Stomach smooth muscle (tissue), 2 donors: ENCODE measurements around the gene MAPT.

ENCODE experiments used
- H3K27ac ChIP-seq: one replicate; pipeline ENCODE4 v1.7.0; 2013; ENCODE audit warnings: mild to moderate bottlenecking, low read length, inconsistent platforms
- H3K27me3 ChIP-seq, 2 donors: one replicate each; pipeline ENCODE4 v1.7.0; 2013; ENCODE audit warnings: low read length in 2 of 2; ENCODE audit not compliant: insufficient read depth in 2 of 2, control insufficient read depth in 1 of 2
- H3K36me3 ChIP-seq, 2 donors: one replicate each; pipeline ENCODE4 v1.7.0; 2013; ENCODE audit warnings: low read length in 2 of 2; ENCODE audit not compliant: control insufficient read depth in 2 of 2, insufficient read depth in 2 of 2
- H3K4me1 ChIP-seq: one replicate; pipeline ENCODE4 v1.7.0; 2013; ENCODE audit warnings: low read length; ENCODE audit not compliant: control insufficient read depth, insufficient read depth
- H3K4me3 ChIP-seq, 2 donors: one replicate each; pipeline ENCODE4 v1.7.0; 2013; ENCODE audit warnings: low read length in 2 of 2
- H3K9ac ChIP-seq, 2 donors: one replicate each; pipeline ENCODE4 v1.7.0; 2013; ENCODE audit warnings: low read length in 2 of 2, mild to moderate bottlenecking in 1 of 2
- H3K9me3 ChIP-seq, 2 donors: one replicate each; pipeline ENCODE4 v1.7.0; 2013; ENCODE audit warnings: low read length in 2 of 2; ENCODE audit not compliant: control insufficient read depth in 2 of 2
- donor health status: healthy.
- donor health status: Pancreatic carcinoma.

The MAPT gene

GRCh38 chr17:45876539-45876938 is 17.8 kb upstream of the MAPT start:
- no peaks in the 10 kb centered on the region for H3K36me3 ChIP-seq
- no peak overlapping the region for H3K27ac ChIP-seq
- peaks cover 0 to 9% of the 10 kb centered on the region in 2 donors for H3K27me3 ChIP-seq
- peaks cover 0 to 3% of the 10 kb centered on the region in 2 donors for H3K9me3 ChIP-seq
- no peaks in the 10 kb centered on the region for H3K4me1 ChIP-seq
- no peak overlapping the region for H3K9ac ChIP-seq
- H3K4me3 ChIP-seq: no peak overlapping the region

DNA sequence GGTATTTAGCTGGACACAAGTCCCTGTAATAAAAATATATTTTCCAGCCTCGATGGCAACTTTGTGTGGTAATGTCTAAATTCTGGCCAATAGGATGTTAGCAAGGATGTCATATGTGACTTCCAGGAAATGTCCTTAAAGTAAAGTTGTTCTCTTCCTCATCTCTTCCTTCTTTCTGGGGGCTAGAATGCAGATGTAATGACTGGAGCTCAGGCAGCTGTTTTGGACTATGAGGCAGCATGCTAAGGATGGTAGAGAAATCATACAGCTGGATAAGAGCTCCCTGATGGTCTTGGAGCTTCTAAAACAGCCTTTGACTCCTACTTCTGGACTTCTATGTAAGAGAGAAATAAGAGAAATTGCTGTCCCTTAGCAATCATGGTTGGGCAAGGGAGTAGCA is 16.9 kb upstream of the MAPT start:
- Histone ChIP-seq H3K4me1 (no peaks in the 10 kb centered on the region), H3K27ac (no peak overlapping the region), H3K9ac (no peak overlapping the region), H3K36me3 (no peaks in the 10 kb centered on the region), H3K9me3 (peaks cover 0 to 3% of the 10 kb centered on the region in 2 donors), H3K27me3 (peaks cover 0 to 11% of the 10 kb centered on the region in 2 donors), H3K4me3 (no peak overlapping the region)

DNA sequence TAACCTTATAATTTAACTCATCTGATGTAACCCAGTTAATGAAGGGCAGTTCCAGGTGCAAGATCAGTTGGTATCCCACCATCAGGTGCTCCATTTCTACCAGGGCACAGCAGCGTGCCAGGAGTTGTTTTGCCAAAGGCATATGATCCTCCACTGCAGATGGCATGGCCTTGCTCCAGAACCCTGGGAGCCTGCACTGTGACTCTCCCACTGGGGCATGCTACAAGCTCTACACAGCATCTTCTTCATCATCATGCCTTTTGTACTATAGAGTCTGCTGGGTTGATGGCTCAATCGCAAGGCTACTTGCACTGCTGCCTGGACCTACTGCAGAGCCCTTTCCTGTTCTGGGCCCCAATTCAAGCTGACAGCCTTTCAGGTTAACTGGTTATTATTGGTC is 11.3 kb upstream of the MAPT start:
- Histone ChIP-seq H3K9me3 (peaks cover 0 to 2% of the 10 kb centered on the region in 2 donors), H3K4me1 (no peaks in the 10 kb centered on the region), H3K27me3 (peaks cover 0 to 4% of the 10 kb centered on the region in 2 donors), H3K4me3 (no peak overlapping the region), H3K9ac (no peak overlapping the region), H3K27ac (no peak overlapping the region), H3K36me3 (no peaks in the 10 kb centered on the region)

- Histone ChIP-seq H3K27me3 (peaks cover 0 to 5% of the 10 kb centered on the region in 2 donors), H3K4me3 (no peak overlapping the region), H3K9me3 (peaks cover 0 to 2% of the 10 kb centered on the region in 2 donors), H3K27ac (no peak overlapping the region), H3K9ac (no peak overlapping the region), H3K4me1 (no peaks in the 10 kb centered on the region), H3K36me3 (no peaks in the 10 kb centered on the region)
These were observed 7.5 kb upstream of the MAPT start for GRCh38 chr17:45886852-45887251.

- H3K27me3 ChIP-seq: peaks cover 0 to 5% of the 10 kb centered on the region in 2 donors
- H3K9me3 ChIP-seq: peaks cover 0 to 2% of the 10 kb centered on the region in 2 donors
- H3K27ac ChIP-seq: no peak overlapping the region
- no peak overlapping the region for H3K4me3 ChIP-seq
- no peaks in the 10 kb centered on the region for H3K36me3 ChIP-seq
- H3K4me1 ChIP-seq: peaks cover 1% of the 10 kb centered on the region
- no peak overlapping the region for H3K9ac ChIP-seq
These were observed 6.0 kb upstream of the MAPT start for GRCh38 chr17:45888392-45888791.

- H3K4me3 ChIP-seq: no peak overlapping the region
- H3K4me1 ChIP-seq: peaks cover 7% of the 10 kb centered on the region
- peaks cover 0 to 5% of the 10 kb centered on the region in 2 donors for H3K27me3 ChIP-seq
- no peak overlapping the region for H3K9ac ChIP-seq
- peaks cover 0 to 1% of the 10 kb centered on the region in 2 donors for H3K9me3 ChIP-seq
- no peaks in the 10 kb centered on the region for H3K36me3 ChIP-seq
- H3K27ac ChIP-seq: no peak overlapping the region
These were observed 4.8 kb upstream of the MAPT start for GRCh38 chr17:45889579-45889978.

DNA sequence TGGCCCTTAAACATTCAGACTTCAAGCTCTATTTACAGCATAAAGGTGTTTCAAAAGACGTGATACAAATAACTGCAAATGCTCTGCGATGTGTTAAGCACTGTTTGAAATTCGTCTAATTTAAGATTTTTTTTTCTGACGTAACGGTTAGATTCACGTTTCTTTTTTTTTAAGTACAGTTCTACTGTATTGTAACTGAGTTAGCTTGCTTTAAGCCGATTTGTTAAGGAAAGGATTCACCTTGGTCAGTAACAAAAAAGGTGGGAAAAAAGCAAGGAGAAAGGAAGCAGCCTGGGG is 681 bp upstream of the MAPT start:
- H3K27ac ChIP-seq: no peak overlapping the region
- peak overlapping the region; percentile 62 to 82 for H3K9ac ChIP-seq
- no peaks in the 10 kb centered on the region for H3K36me3 ChIP-seq
- H3K4me1 ChIP-seq: peaks cover 32% of the 10 kb centered on the region
- H3K27me3 ChIP-seq: peaks cover 28 to 34% of the 10 kb centered on the region in 2 donors
- no peaks in the 10 kb centered on the region for H3K9me3 ChIP-seq
- peak overlapping the region; percentile 83 to 84 for H3K4me3 ChIP-seq

DNA sequence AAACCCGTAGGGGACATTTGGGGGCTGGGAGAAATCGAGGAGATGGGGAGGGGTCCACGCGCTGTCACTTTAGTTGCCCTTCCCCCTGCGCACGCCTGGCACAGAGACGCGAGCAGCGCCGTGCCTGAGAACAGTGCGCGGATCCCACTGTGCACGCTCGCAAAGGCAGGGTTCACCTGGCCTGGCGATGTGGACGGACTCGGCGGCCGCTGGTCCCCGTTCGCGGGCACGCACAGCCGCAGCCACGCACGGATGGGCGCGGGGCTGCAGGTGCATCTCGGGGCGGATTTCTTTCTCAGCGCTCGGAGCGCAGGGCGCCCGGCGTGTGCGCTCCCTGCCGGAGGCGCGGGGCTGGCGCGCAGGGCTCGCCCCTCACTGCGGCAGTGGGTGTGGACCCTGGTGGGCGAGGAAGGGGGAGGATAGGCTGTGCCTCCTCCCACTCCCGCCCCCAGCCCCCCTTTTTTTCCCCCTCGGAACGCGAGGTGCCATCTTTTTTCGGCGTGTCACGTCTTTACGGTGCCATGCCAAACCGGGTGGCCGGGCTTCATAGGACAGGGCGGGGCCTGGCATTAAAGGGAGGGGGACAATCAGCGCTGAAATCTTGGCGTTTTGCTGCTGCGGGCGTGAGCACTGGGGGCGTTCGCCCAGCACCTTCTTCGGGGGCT is 1.1 kb downstream of the MAPT start:
- H3K4me1 ChIP-seq: peaks cover 32% of the 10 kb centered on the region
- H3K4me3 ChIP-seq: peak overlapping the region; percentile 83 to 84
- no peak overlapping the region for H3K27ac ChIP-seq
- peak overlapping the region in 1 of 2 donors; percentile 53 for H3K9ac ChIP-seq
- no peaks in the 10 kb centered on the region for H3K9me3 ChIP-seq
- H3K36me3 ChIP-seq: no peaks in the 10 kb centered on the region
- H3K27me3 ChIP-seq: peaks cover 25 to 40% of the 10 kb centered on the region in 2 donors

- H3K27me3 ChIP-seq: peaks cover 25 to 40% of the 10 kb centered on the region in 2 donors
- peak overlapping the region; percentile 83 to 84 for H3K4me3 ChIP-seq
- no peak overlapping the region for H3K27ac ChIP-seq
- no peaks in the 10 kb centered on the region for H3K36me3 ChIP-seq
- no peak overlapping the region for H3K9ac ChIP-seq
- H3K4me1 ChIP-seq: peaks cover 32% of the 10 kb centered on the region
- no peaks in the 10 kb centered on the region for H3K9me3 ChIP-seq
These were observed 1.8 kb downstream of the MAPT start for GRCh38 chr17:45895969-45896785.

- peak overlapping the region in 1 of 2 donors; percentile 35 for H3K4me3 ChIP-seq
- peaks cover 32% of the 10 kb centered on the region for H3K4me1 ChIP-seq
- H3K27ac ChIP-seq: no peak overlapping the region
- peaks cover 25 to 40% of the 10 kb centered on the region in 2 donors for H3K27me3 ChIP-seq
- no peaks in the 10 kb centered on the region for H3K36me3 ChIP-seq
- H3K9ac ChIP-seq: no peak overlapping the region
- H3K9me3 ChIP-seq: no peaks in the 10 kb centered on the region
These were observed 2.7 kb downstream of the MAPT start for GRCh38 chr17:45896803-45897693.
